K562 (cell line): Measurements from ENCODE around the gene ENTPD3. TPM values are rescaled to one million over a fixed set of nuclear protein-coding genes. Genes with fewer than 3 reads are reported as not detected.

Source experiments
- ARID4B ChIP-seq: sonication (generic); formaldehyde crosslinking; IDR thresholded peaks from 2 replicates; pipeline ENCODE4 v1.8.0; 2022; ENCODE audit warnings: mild to moderate bottlenecking, missing genetic modification reagents
- EP400 ChIP-seq: fragments of 450-650 bp; IDR thresholded peaks from 2 replicates; pipeline ENCODE4 v1.6.1; 2017; ENCODE audit warnings: antibody characterized with exemption, mild to moderate bottlenecking, moderate library complexity
- HNRNPLL ChIP-seq: fragments of 200-400 bp; formaldehyde crosslinking; IDR thresholded peaks from 2 replicates; pipeline ENCODE4 v1.6.1; 2017; ENCODE audit warnings: low read length, low read depth, mild to moderate bottlenecking; ENCODE audit not compliant: poor library complexity, severe bottlenecking
- ILF3 ChIP-seq: fragments of 450-650 bp; IDR thresholded peaks from 2 replicates; pipeline ENCODE4 v1.6.1; 2018; ENCODE audit warnings: antibody characterized with exemption, mild to moderate bottlenecking, moderate library complexity, borderline replicate concordance
- MTA1 ChIP-seq: fragments of 450-650 bp; IDR thresholded peaks from 2 replicates; pipeline ENCODE4 v1.6.1; 2017; ENCODE audit warnings: borderline replicate concordance
- NCOA6 ChIP-seq: fragments of 450-650 bp; IDR thresholded peaks from 2 replicates; pipeline ENCODE4 v1.6.1; 2017; ENCODE audit warnings: mild to moderate bottlenecking
- NCOR1 ChIP-seq: fragments of 450-650 bp; IDR thresholded peaks from 2 replicates; pipeline ENCODE4 v1.6.1; 2016; ENCODE audit warnings: mild to moderate bottlenecking, moderate library complexity
- NFYB ChIP-seq: IDR thresholded peaks from 2 replicates; pipeline ENCODE4 v1.6.1; 2011; ENCODE audit warnings: mild to moderate bottlenecking, moderate library complexity; ENCODE audit not compliant: insufficient read length; ENCODE audit errors: extremely low read depth
- RREB1 ChIP-seq: fragments of 250-450 bp; sonication (Bioruptor Pico); IDR thresholded peaks from 2 replicates; pipeline ENCODE4 v1.4.0; 2020
- SIX5 ChIP-seq, 2 experiments: IDR thresholded peaks; 2 replicates each; pipeline ENCODE4 v1.6.1; 2011; ENCODE audit warnings: low read length in 2 of 2, borderline replicate concordance in 1 of 2, low read depth in 1 of 2, mild to moderate bottlenecking in 1 of 2, moderate library complexity in 1 of 2; ENCODE audit not compliant: insufficient read depth in 1 of 2
- TAF9B ChIP-seq: fragments of 450-650 bp; IDR thresholded peaks from 2 replicates; pipeline ENCODE4 v1.6.1; 2018; ENCODE audit warnings: mild to moderate bottlenecking; ENCODE audit not compliant: partially characterized antibody
- TFAP4 ChIP-seq: sonication (generic); formaldehyde crosslinking; IDR thresholded peaks from 2 replicates; pipeline ENCODE4 v1.8.0; 2022; ENCODE audit warnings: missing genetic modification reagents, mild to moderate bottlenecking, moderate library complexity, borderline replicate concordance
- ZBED1 ChIP-seq: IDR thresholded peaks from 2 replicates; pipeline ENCODE4 v1.6.1; 2014
- ZFX ChIP-seq: sonication (generic); formaldehyde crosslinking; IDR thresholded peaks from 2 replicates; pipeline ENCODE4 v1.8.0; 2022; ENCODE audit warnings: mild to moderate bottlenecking, missing genetic modification reagents, moderate library complexity
- ZNF589 ChIP-seq: fragments of 200-800 bp; sonication (Bioruptor generic); IDR thresholded peaks from 2 replicates; pipeline ENCODE4 v1.6.1; 2016; ENCODE audit warnings: low read depth, missing genetic modification characterization, missing compliant biosample characterization
- ZNF785 ChIP-seq: fragments of 250-450 bp; sonication (Bioruptor Pico); IDR thresholded peaks from 2 replicates; pipeline ENCODE4 v1.4.0; 2020; ENCODE audit warnings: mild to moderate bottlenecking
- polyA plus RNA-seq, 8 experiments: library from polyadenylated mRNA; depleted of rRNA in 4 of 8; stranded (reverse) in 5 of 8; unstranded in 3 of 8; fragments of >200 nt; fragmentation: Nextera tagmentation in 2 of 8; fragmentation: Illumina TruSeq in 1 of 8; extraction: Ambion mirVana in 2 of 8; extraction: Trizol in 1 of 8; gene quantifications; 2 replicates each; pipeline versions ENCODE4 v1.2.1 to v1.2.3, GENCODE V29; 2011 to 2014; ENCODE audit warnings: inconsistent platforms in 1 of 8, missing spikeins in 1 of 8
- total RNA-seq, 7 experiments: library from RNA; depleted of rRNA in 6 of 7; stranded (reverse); fragments of >200 nt in 6 of 7; fragmentation: Illumina TruSeq in 2 of 7; extraction: Trizol in 2 of 7; gene quantifications; 2 replicates each; pipeline versions ENCODE4 v1.2.1 to v1.2.3, GENCODE V29; 2011 to 2021; ENCODE audit warnings: low replicate concordance in 1 of 7

The ENTPD3 gene
- total and polyA plus RNA-seq, 9 of the 15 experiments (the other 6 are each of a cell fraction or from before 2014, with no cell fraction given), result 0.23 to 2.1 (median 0.58) TPM

GRCh38 chr3:40456940-40457823 lies 70.2 kb downstream of the ENTPD3 start, which contains the start of gene RPL14 (continued):
- TF ChIP-seq ARID4B (CRISPR knock-in tag), result peak; percentile 88
- TF ChIP-seq MTA1, result no peak
- peak; percentile 99 for TF ChIP-seq ZFX (CRISPR knock-in tag)
- TF ChIP-seq NCOR1, result peak; percentile 1; the same call in 1 of the 2 replicates
- peak; percentile 11 to 25; a peak in 1 of 4 replicates for TF ChIP-seq SIX5 (IDR thresholded peaks at IDR 0.05; ENCODE audit: borderline replicate concordance in 1 of 2, insufficient read depth in 1 of 2, low read depth in 1 of 2, low read length in 2 of 2)
- peak; percentile 79 for TF ChIP-seq HNRNPLL
- TF ChIP-seq NFYB, result peak; percentile 71
- no peak for TF ChIP-seq ILF3
- TF ChIP-seq EP400, result peak; percentile 99
- peak; percentile 97 for TF ChIP-seq NCOA6
- peak; percentile 74; the same call in 1 of the 2 replicates for TF ChIP-seq ZBED1
- TF ChIP-seq TAF9B, result peak; percentile 97
- peak; percentile 82; the same call in 1 of the 2 replicates for TF ChIP-seq ZNF589 (CRISPR knock-in tag)
- TF ChIP-seq ZNF785 (CRISPR knock-in tag), result no peak
- TF ChIP-seq RREB1 (CRISPR knock-in tag), result 0 out of 2 replicates have a peak, but pooled peaks have one; percentile 70
- peak; percentile 73; the same call in 1 of the 2 replicates for TF ChIP-seq TFAP4
